Lung microvascular endothelial cell (primary cell): ENCODE measurements around the gene WDR13. TPM values are rescaled to one million over a fixed set of nuclear protein-coding genes. Genes with fewer than 3 reads are reported as not detected.
"Not testable (repeated sequence)": the region's sequence is repeated elsewhere in the genome, so short reads cannot be mapped to it uniquely, and the experiment has no call there.

Experiments
- DNase-seq, 2 donors: peaks; one replicate each; pipeline versions ENCODE4 v3.0.0 to v3.0.0-alpha.2; 2010; ENCODE audit warnings: low read depth in 2 of 2
- total RNA-seq: library from RNA; depleted of rRNA; stranded (reverse); fragments of >200 nt; gene quantifications from 2 replicates; pipeline ENCODE4 v1.2.1, GENCODE V29; 2014

Gene WDR13
- total RNA-seq, 1 donor from 2014 or later = 90.9 TPM

DNA sequence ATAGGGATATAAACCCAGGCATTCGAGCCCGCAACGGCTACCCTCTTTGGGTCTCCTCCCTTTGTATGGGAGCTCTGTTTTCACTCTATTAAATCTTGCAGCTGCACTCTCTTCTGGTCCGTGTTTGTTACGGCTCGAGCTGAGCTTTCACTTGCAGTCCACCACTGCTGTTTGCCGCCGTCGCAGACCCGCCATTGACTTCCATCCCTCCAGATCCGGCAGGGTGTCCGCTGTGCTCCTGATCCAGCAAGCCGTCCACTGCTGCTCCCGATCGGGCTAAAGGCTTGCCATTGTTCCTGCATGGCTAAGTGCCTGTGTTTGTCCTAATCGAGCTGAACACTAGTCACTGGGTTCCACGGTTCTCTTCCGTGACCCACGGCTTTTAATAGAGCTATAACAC, 57.5 kb downstream of the WDR13 start:
- DNase-seq = not testable (repeated sequence)

Other genes starting within 250 kb of the WDR13 start
- gene SSX3, start 240.8 kb upstream of the WDR13 start, total RNA-seq = not detected in 2 replicates
- not detected in 2 replicates for gene SSX4, start 214.0 kb upstream of the WDR13 start, total RNA-seq
- not detected in 2 replicates for gene SSX4B, start 185.5 kb upstream of the WDR13 start, total RNA-seq
- gene SLC38A5, start 127.2 kb upstream of the WDR13 start, total RNA-seq = 4.2 and 12.2 TPM in 2 replicates
- gene FTSJ1, start 121.3 kb upstream of the WDR13 start, total RNA-seq = 31.7 and 32.5 TPM in 2 replicates
- 3.9 and 6.0 TPM in 2 replicates for gene PORCN, start 88.5 kb upstream of the WDR13 start, total RNA-seq
- gene EBP, start 75.7 kb upstream of the WDR13 start, total RNA-seq = 85.9 and 91.1 TPM in 2 replicates
- gene TBC1D25, start 57.8 kb upstream of the WDR13 start, total RNA-seq = 4.1 and 7.9 TPM in 2 replicates
- 86.1 and 320 TPM in 2 replicates for gene RBM3, start 23.0 kb upstream of the WDR13 start, total RNA-seq
- gene WAS, start 86.3 kb downstream of the WDR13 start, total RNA-seq = under 0.01 and 0.22 TPM in 2 replicates
- gene SUV39H1, start 99.2 kb downstream of the WDR13 start, total RNA-seq = 2.6 and 3.7 TPM in 2 replicates
- not detected in 2 replicates for gene GLOD5, start 164.3 kb downstream of the WDR13 start, total RNA-seq
- not detected in 2 replicates for gene GATA1, start 189.1 kb downstream of the WDR13 start, total RNA-seq
- 18.3 and 29.2 TPM in 2 replicates for gene HDAC6, start 204.6 kb downstream of the WDR13 start, total RNA-seq
- not detected in 2 replicates for gene ERAS, start 229.0 kb downstream of the WDR13 start, total RNA-seq
- under 0.01 and 0.20 TPM in 2 replicates for gene PCSK1N, start 238.1 kb downstream of the WDR13 start, total RNA-seq